Epithelial cell of esophagus (primary cell): Measurements from ENCODE around the gene PLA2G1B.

Source experiments
- DNase-seq: peaks from one replicate; pipeline ENCODE4 v3.0.0; 2010; ENCODE audit warnings: low read depth
- H3K4me3 ChIP-seq: 2 replicates; pipeline ENCODE4 v1.5.1; 2011; ENCODE audit warnings: mild to moderate bottlenecking, low read length, control low read depth
- CTCF ChIP-seq: IDR thresholded peaks from 2 replicates; pipeline ENCODE4 v1.5.1; 2011; ENCODE audit warnings: low read depth, mild to moderate bottlenecking, low read length, control low read depth, inconsistent platforms; ENCODE audit not compliant: insufficient read depth; ENCODE audit errors: missing control alignments

PLA2G1B gene

DNA sequence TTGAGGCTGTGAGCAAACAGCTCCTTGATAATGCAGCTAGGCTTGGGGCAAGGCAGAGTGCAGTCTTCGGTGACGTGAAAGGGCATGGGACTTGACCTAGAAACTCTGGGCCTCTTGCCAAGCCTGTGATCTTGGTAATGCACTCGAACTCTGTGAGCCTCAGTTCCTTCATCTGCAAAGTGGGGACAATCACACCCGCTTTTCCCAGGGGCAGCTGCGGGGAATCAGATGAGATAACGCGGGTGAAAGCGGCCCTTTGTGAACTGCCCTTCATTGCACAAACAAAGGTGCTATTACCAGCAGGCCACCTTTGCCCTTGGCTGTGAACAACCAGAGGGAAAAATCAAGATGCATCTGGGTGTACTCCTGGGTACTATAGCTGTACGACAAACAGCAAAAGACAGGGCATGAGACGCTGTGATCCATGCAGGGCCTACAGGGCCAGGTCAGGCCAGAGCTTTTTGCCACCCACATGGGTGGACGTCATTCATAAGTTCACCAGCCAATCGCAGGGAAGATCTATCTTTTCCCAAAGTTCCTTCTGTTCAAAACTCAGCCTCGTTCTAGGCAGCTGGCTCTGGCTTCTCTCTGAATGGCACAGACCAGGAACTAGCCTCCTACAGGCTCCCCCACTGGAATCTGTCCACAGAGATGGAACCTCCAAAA, 38.2 kb upstream of the PLA2G1B start:
- TF ChIP-seq CTCF, result no peak
- no peak for DNase-seq
- no peak overlapping the region for H3K4me3 ChIP-seq

DNA sequence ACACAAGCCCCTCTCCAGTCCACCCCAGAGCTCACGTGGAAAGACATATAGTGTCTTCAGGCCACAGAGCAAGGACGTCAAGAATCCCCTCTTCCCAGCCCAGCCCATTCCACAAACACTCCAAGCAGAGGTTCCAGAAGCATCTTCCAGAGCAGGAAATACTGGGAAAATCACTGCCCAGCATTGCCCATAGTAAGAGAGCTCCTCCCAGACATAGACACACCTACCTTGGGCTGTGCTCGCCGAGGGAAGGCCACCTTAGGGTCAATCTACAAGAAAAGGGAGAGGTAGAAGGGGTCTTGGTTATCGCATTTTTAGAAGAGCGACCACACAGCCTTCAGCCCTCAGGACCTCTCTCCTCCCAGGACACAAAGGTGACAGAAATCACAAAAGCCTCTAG, 36.9 kb upstream of the PLA2G1B start:
- H3K4me3 ChIP-seq, result no peak overlapping the region
- no peak for DNase-seq
- TF ChIP-seq CTCF, result no peak

GRCh38 chr12:120363274-120363855, 35.8 kb upstream of the PLA2G1B start:
- no peak for TF ChIP-seq CTCF
- DNase-seq, result no peak
- no peak overlapping the region for H3K4me3 ChIP-seq

DNA sequence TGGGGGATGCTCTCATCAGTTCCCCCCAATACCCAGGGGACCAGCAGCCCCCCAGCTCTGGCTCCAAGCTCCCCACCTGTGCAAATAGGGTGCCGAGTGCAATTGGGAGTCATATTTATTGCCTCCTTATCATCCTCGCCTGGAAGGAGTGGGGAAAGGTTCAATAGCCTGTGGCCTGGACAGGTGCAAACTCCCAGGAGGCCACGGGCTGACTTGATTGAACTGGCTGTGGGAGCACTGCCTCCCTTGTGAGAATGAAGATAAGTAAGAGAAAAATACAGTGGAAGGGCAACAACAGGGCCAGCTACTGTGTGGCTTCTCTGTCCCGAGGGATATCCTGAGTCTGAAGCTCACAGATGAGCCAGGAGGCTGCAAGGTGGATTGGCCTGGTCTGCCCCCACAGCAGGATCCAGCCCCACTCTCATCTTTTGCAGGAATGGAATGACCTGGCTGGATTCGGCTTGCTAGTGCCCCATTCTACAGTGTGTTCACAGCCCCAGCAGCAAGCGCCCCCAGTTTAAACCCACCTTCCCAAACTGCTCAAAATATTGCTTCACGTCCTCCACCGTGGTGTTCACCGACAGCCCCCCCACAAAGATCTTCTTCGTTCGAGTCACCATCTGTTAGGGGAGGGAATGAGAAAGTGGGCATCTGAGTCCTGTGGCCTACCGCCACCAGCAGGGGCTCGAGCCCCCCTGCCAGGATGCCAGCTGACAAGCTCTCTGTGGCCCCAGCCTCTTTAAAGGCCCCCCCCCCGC, 35.1 kb upstream of the PLA2G1B start:
- no peak for DNase-seq
- no peak overlapping the region for H3K4me3 ChIP-seq
- TF ChIP-seq CTCF, result no peak

DNA sequence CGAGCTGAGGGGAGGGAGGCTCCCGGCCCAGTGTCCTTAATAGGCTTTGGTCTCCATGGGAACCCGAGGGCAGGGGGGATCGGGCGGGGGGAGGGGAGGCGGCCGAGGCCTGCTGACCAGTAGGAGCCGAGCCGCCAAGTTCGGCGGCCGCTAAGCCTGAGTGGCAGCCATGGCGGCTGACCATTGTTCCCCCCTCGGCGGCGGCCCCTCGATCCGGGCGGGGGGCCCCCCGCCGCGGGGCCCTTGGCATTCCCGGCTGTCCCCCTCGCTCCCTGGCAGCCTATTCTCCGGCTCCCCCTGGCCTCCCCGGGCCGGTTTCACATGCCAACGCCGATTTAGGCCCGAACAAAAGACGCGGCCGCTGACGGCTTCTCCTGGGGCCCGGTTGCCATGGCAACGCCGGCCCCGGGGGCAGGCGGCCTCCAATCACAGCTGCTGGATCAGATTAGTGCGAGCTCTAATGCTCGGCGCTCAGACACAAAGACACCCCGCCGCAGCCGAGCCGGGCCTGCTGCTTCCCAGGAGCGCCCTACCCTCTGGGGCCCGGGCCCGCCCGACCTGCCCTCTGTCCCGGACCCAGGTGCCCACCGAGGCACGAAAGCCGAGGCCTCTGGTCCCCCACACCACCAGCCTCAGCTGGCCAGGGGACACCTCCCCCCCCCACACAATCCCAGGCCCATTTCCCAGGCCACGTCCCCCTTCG, 34.1 kb upstream of the PLA2G1B start:
- TF ChIP-seq CTCF, result no peak
- peak; percentile 36 for DNase-seq
- no peak overlapping the region for H3K4me3 ChIP-seq

GRCh38 chr12:120359128-120359527, 31.5 kb upstream of the PLA2G1B start:
- TF ChIP-seq CTCF, result no peak
- no peak for DNase-seq
- H3K4me3 ChIP-seq, result no peak overlapping the region
